Body of pancreas (tissue), 4 donors: ENCODE measurements around the gene HHAT. TPM values are rescaled to one million over a fixed set of nuclear protein-coding genes. Genes with fewer than 3 reads are reported as not detected.

Experiments
- ATAC-seq: fragments of 150-250 bp; one replicate; pipeline ENCODE4 v1.9.1; 2016
- DNase-seq, 4 donors: peaks; one replicate each; pipeline ENCODE4 v3.0.0-alpha.2; 2019
- H3K27ac ChIP-seq, 4 donors: fragments of 200-600 bp; sonication (generic); 1 replicate in 3 of 4; 2 replicates in 1 of 4; pipeline versions ENCODE4 v1.5.1 to v1.6.1; 2016 to 2019; ENCODE audit warnings: mild to moderate bottlenecking in 1 of 4, mixed read lengths in 1 of 4, moderate library complexity in 1 of 4
- H3K27me3 ChIP-seq, 2 donors: fragments of 200-600 bp; sonication (generic); one replicate each; pipeline ENCODE4 v1.6.0; 2016; ENCODE audit warnings: mild to moderate bottlenecking in 1 of 2
- H3K36me3 ChIP-seq, 2 donors: fragments of 200-600 bp; sonication (generic); replicated peaks in 1 of 2; 2 replicates each; pipeline ENCODE4 v1.5.1; 2016; ENCODE audit warnings: low read depth in 2 of 2; ENCODE audit not compliant: insufficient read depth in 1 of 2
- H3K4me1 ChIP-seq: fragments of 200-600 bp; sonication (generic); one replicate; pipeline ENCODE4 v1.6.0; 2016
- H3K4me3 ChIP-seq, 2 donors: fragments of 200-600 bp; sonication (generic); 1 replicate in 1 of 2; 2 replicates in 1 of 2; pipeline ENCODE4 v1.5.1; 2016 to 2019
- H3K9me3 ChIP-seq, 3 donors: fragments of 200-600 bp; sonication (generic); 1 replicate in 2 of 3; 2 replicates in 1 of 3; pipeline ENCODE4 v1.5.1; 2016
- CTCF ChIP-seq, 7 experiments: fragments of 450-650 bp in 4 of 7; fragments of 200-600 bp in 3 of 7; sonication (generic) in 3 of 7; IDR thresholded peaks; one replicate each; pipeline ENCODE4 v1.5.1; 2016 to 2019; ENCODE audit warnings: antibody characterized with exemption in 7 of 7
- POLR2A ChIP-seq, 3 donors: fragments of 450-650 bp; IDR thresholded peaks; one replicate each; pipeline ENCODE4 v1.6.1; 2016; ENCODE audit warnings: antibody characterized with exemption in 3 of 3, mild to moderate bottlenecking in 2 of 3
- WGBS, 2 donors: methylation state at CpG; one replicate each; pipeline ENCODE4 v1.1.5; 2017; 5-methylcytosine and 5-hydroxymethylcytosine counted together
- intact Hi-C: fragments of 100-400 bp; cut with DNase I; formaldehyde crosslinking; loops from one replicate; pipeline ENCODE4 v1.15.1; 2023
- total RNA-seq, 2 donors: library from RNA; depleted of rRNA; stranded (reverse); fragments of >200 nt; gene quantifications; one replicate each; pipeline ENCODE4 v1.1.0, GENCODE V29; 2016

HHAT gene
- total RNA-seq, 2 donors from 2014 or later: 4.4 to 19.4 TPM

- H3K4me1 ChIP-seq: no peaks in the 10 kb centered on the region
- WGBS, 2 donors: 93 to 95% methylated on average over 2 of the region's 2 CpGs
- ATAC-seq (no peak), DNase-seq (no peak)
- H3K27ac ChIP-seq: no peak overlapping the region
- no peaks in the 10 kb centered on the region for H3K36me3 ChIP-seq
- no peaks in the 10 kb centered on the region for H3K9me3 ChIP-seq
- H3K4me3 ChIP-seq: no peak overlapping the region
- TF ChIP-seq CTCF (IDR thresholded peaks at IDR 0.05) (no peak), POLR2A (IDR thresholded peaks at IDR 0.05) (no peak)
- H3K27me3 ChIP-seq: no peaks in the 10 kb centered on the region
- intact Hi-C loops: no loop called here
These were observed 178.0 kb downstream of the HHAT start for GRCh38 chr1:210506689-210507088.

GRCh38 chr1:210516092-210516656 lies 187.5 kb downstream of the HHAT start:
- DNase-seq (no peak), ATAC-seq (no peak)
- H3K4me3 ChIP-seq: no peak overlapping the region
- no peaks in the 10 kb centered on the region for H3K9me3 ChIP-seq
- no peaks in the 10 kb centered on the region for H3K36me3 ChIP-seq
- no peaks in the 10 kb centered on the region for H3K4me1 ChIP-seq
- no peaks in the 10 kb centered on the region for H3K27me3 ChIP-seq
- 51 to 59% methylated on average over 3 of the region's 3 CpGs for WGBS, 2 donors
- intact Hi-C loops: no loop called here
- no peak overlapping the region for H3K27ac ChIP-seq
- TF ChIP-seq CTCF (IDR thresholded peaks at IDR 0.05): no peak

- TF ChIP-seq CTCF (IDR thresholded peaks at IDR 0.05) (no peak), POLR2A (IDR thresholded peaks at IDR 0.05) (no peak)
- Histone ChIP-seq H3K27ac (no peak overlapping the region), H3K36me3 (no peaks in the 10 kb centered on the region), H3K4me1 (no peaks in the 10 kb centered on the region), H3K4me3 (no peak overlapping the region), H3K27me3 (no peaks in the 10 kb centered on the region), H3K9me3 (no peaks in the 10 kb centered on the region)
- DNase-seq: no peak
- 76 to 80% methylated on average over 5 of the region's 5 CpGs for WGBS, 2 donors
- intact Hi-C loops: no loop called here
- ATAC-seq: no peak
These were observed 188.2 kb downstream of the HHAT start for GRCh38 chr1:210516697-210517459.

GRCh38 chr1:210523830-210524229 lies 195.1 kb downstream of the HHAT start:
- no peak overlapping the region for H3K4me3 ChIP-seq
- WGBS, 2 donors: 82 to 86% methylated on average over 4 of the region's 4 CpGs
- no peaks in the 10 kb centered on the region for H3K9me3 ChIP-seq
- H3K36me3 ChIP-seq: no peaks in the 10 kb centered on the region
- intact Hi-C loops: no loop called here
- DNase-seq (no peak), ATAC-seq (no peak)
- H3K27me3 ChIP-seq: no peaks in the 10 kb centered on the region
- H3K27ac ChIP-seq: no peak overlapping the region
- no peak for TF ChIP-seq CTCF (IDR thresholded peaks at IDR 0.05)
- no peak for TF ChIP-seq POLR2A (IDR thresholded peaks at IDR 0.05)
- no peaks in the 10 kb centered on the region for H3K4me1 ChIP-seq
